DOHH2 (cell line): Measurements from ENCODE around the gene ADAD2.

Source experiments
- H3F3A ChIP-seq: fragments of 200-600 bp; sonication (generic), shearing (Covaris generic); 2 replicates; pipeline ENCODE4 v1.6.0; 2016; ENCODE audit warnings: antibody characterized with exemption, mild to moderate bottlenecking; ENCODE audit not compliant: control insufficient read depth, insufficient read depth
- H3K27ac ChIP-seq: fragments of 200-600 bp; sonication (generic); 2 replicates; pipeline ENCODE4 v1.5.1; 2014; ENCODE audit warnings: low read depth, mild to moderate bottlenecking, low read length, moderate library complexity
- H3K27me3 ChIP-seq: fragments of 200-600 bp; sonication (generic); 2 replicates; pipeline ENCODE4 v1.6.1; 2014; ENCODE audit warnings: mild to moderate bottlenecking, low read length, mixed read lengths; ENCODE audit not compliant: control insufficient read depth
- H3K36me3 ChIP-seq: fragments of 200-600 bp; sonication (generic); 2 replicates; pipeline ENCODE4 v1.6.1; 2014; ENCODE audit warnings: mild to moderate bottlenecking, low read length, moderate library complexity, mixed read lengths; ENCODE audit not compliant: control insufficient read depth
- H3K4me1 ChIP-seq: fragments of 200-600 bp; sonication (generic); 2 replicates; pipeline ENCODE4 v1.6.1; 2014; ENCODE audit warnings: mild to moderate bottlenecking, low read length, mixed read lengths; ENCODE audit not compliant: control insufficient read depth
- H3K4me2 ChIP-seq: fragments of 200-600 bp; sonication (generic); 2 replicates; pipeline ENCODE4 v1.6.0; 2014; ENCODE audit warnings: mild to moderate bottlenecking, low read length, moderate library complexity
- H3K4me3 ChIP-seq: fragments of 200-600 bp; sonication (generic); 2 replicates; pipeline ENCODE4 v1.5.1; 2014; ENCODE audit warnings: mild to moderate bottlenecking, low read length, mixed read lengths
- H3K79me2 ChIP-seq: fragments of 200-600 bp; sonication (generic); 2 replicates; pipeline ENCODE4 v1.6.1; 2014; ENCODE audit warnings: mild to moderate bottlenecking, low read length, mixed read lengths; ENCODE audit not compliant: control insufficient read depth
- H3K9me2 ChIP-seq: fragments of 200-600 bp; sonication (generic); replicated peaks from 2 replicates; pipeline ENCODE4 v1.6.1; 2014; ENCODE audit warnings: mild to moderate bottlenecking, low read length, mixed read lengths; ENCODE audit not compliant: control insufficient read depth
- H3K9me3 ChIP-seq: fragments of 200-600 bp; sonication (generic); 2 replicates; pipeline ENCODE4 v1.6.1; 2014; ENCODE audit warnings: antibody characterized with exemption, low read length, mixed read lengths; ENCODE audit not compliant: control insufficient read depth, insufficient read depth
- H4K20me1 ChIP-seq: fragments of 200-600 bp; sonication (generic); 2 replicates; pipeline ENCODE4 v1.6.0; 2014; ENCODE audit warnings: low read depth, mild to moderate bottlenecking, antibody characterized with exemption, low read length, moderate library complexity; ENCODE audit not compliant: control insufficient read depth, insufficient read depth
- CTCF ChIP-seq: fragments of 200-600 bp; sonication (generic); IDR thresholded peaks from one replicate; pipeline ENCODE4 v1.5.1; 2014; ENCODE audit warnings: antibody characterized with exemption, mild to moderate bottlenecking, low read depth, low read length; ENCODE audit not compliant: poor library complexity, severe bottlenecking
- EZH2phosphoT487 ChIP-seq: fragments of 200-600 bp; sonication (generic); IDR thresholded peaks from 2 replicates; pipeline ENCODE4 v1.6.1; 2017; ENCODE audit warnings: borderline replicate concordance, mild to moderate bottlenecking, antibody characterized with exemption, low read length, moderate library complexity, mixed read lengths

The ADAD2 gene

GRCh38 chr16:84179612-84180320 is 11.2 kb upstream of the ADAD2 start:
- no peak overlapping the region for H3K27ac ChIP-seq
- H3K36me3 ChIP-seq: peaks cover 59% of the 10 kb centered on the region
- no peaks in the 10 kb centered on the region for H3K9me3 ChIP-seq
- peaks cover 22% of the 10 kb centered on the region for H3K79me2 ChIP-seq
- H3K4me1 ChIP-seq: no peaks in the 10 kb centered on the region
- no peaks in the 10 kb centered on the region for H3F3A ChIP-seq
- no peaks in the 10 kb centered on the region for H3K27me3 ChIP-seq
- no peak overlapping the region for H3K4me2 ChIP-seq
- no peak overlapping the region for H3K4me3 ChIP-seq
- no peaks in the 10 kb centered on the region for H3K9me2 ChIP-seq
- no peaks in the 10 kb centered on the region for H4K20me1 ChIP-seq
- TF ChIP-seq CTCF (no peak), EZH2phosphoT487 (no peak)

GRCh38 chr16:84180519-84181140 is 10.3 kb upstream of the ADAD2 start:
- H3K36me3 ChIP-seq: peaks cover 65% of the 10 kb centered on the region
- H3K9me3 ChIP-seq: no peaks in the 10 kb centered on the region
- H3K4me1 ChIP-seq: peaks cover 7% of the 10 kb centered on the region
- no peak overlapping the region for H3K4me3 ChIP-seq
- H3K9me2 ChIP-seq: no peaks in the 10 kb centered on the region
- no peak overlapping the region for H3K27ac ChIP-seq
- H3K79me2 ChIP-seq: peaks cover 30% of the 10 kb centered on the region
- no peaks in the 10 kb centered on the region for H3K27me3 ChIP-seq
- H3F3A ChIP-seq: no peaks in the 10 kb centered on the region
- no peak for TF ChIP-seq EZH2phosphoT487
- TF ChIP-seq CTCF: no peak
- no peaks in the 10 kb centered on the region for H4K20me1 ChIP-seq
- H3K4me2 ChIP-seq: no peak overlapping the region

- H3K27ac ChIP-seq: no peak overlapping the region
- no peaks in the 10 kb centered on the region for H3K9me2 ChIP-seq
- no peak overlapping the region for H3K4me2 ChIP-seq
- peaks cover 38% of the 10 kb centered on the region for H3K79me2 ChIP-seq
- no peaks in the 10 kb centered on the region for H3K27me3 ChIP-seq
- no peaks in the 10 kb centered on the region for H3K9me3 ChIP-seq
- no peaks in the 10 kb centered on the region for H3F3A ChIP-seq
- peaks cover 12% of the 10 kb centered on the region for H3K4me1 ChIP-seq
- H4K20me1 ChIP-seq: no peaks in the 10 kb centered on the region
- TF ChIP-seq EZH2phosphoT487 (no peak), CTCF (no peak)
- H3K4me3 ChIP-seq: no peak overlapping the region
- peaks cover 65% of the 10 kb centered on the region for H3K36me3 ChIP-seq
Observed at GRCh38 chr16:84181144-84181915, 9.6 kb upstream of the ADAD2 start.
